GM19467 (cell line): Measurements from ENCODE around the gene IPO11.
A peak's percentile ranks its signal among the peaks of the same experiment; 100 is the strongest.

Source experiments
- ATAC-seq: cut with Tn5 transposase; IDR thresholded peaks from one replicate; pipeline ENCODE4 v1.9.1; 2021; ENCODE audit warnings: mild to moderate bottlenecking, moderate library complexity; ENCODE audit not compliant: unreplicated experiment

Gene IPO11

GRCh38 chr5:62568143-62568542 is 155.6 kb downstream of the IPO11 start:
- no peak for ATAC-seq

DNA sequence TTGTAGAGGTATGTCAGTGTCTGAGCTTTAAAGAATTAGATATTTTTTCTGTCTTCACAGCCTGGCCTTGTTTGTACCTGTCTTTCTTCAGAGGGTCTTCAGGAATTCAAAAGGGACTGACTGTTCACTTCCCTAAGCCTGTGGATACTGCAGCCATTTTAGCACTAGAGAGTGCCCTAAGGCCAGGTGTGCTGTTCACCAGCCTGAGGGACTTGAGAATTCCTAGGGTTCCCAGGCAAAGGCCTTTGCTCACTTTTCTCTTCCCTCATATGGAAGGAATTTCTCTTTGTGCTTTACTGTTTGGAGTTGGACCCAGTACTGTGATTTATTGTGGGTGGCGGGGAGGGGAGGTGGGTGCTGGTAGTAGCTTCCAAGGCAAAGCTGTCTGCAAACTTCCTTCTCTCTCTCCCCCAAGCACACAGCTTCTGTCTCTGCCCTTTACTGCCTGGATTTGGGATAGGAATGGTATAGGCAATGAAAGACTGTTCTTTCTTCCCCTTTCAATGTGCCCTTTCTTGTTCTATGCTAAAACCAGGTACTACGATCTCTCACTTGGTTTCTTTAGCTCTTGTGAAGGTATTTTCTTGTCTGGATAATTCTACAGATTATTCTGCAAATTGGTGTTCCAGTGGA is 156.4 kb downstream of the IPO11 start:
- no peak for ATAC-seq

- no peak for ATAC-seq
Measured at GRCh38 chr5:62569470-62569869, 156.9 kb downstream of the IPO11 start.

GRCh38 chr5:62572918-62573514 is 160.5 kb downstream of the IPO11 start:
- ATAC-seq: no peak

GRCh38 chr5:62574599-62574998 is 162.0 kb downstream of the IPO11 start:
- ATAC-seq: peak; percentile 44

DNA sequence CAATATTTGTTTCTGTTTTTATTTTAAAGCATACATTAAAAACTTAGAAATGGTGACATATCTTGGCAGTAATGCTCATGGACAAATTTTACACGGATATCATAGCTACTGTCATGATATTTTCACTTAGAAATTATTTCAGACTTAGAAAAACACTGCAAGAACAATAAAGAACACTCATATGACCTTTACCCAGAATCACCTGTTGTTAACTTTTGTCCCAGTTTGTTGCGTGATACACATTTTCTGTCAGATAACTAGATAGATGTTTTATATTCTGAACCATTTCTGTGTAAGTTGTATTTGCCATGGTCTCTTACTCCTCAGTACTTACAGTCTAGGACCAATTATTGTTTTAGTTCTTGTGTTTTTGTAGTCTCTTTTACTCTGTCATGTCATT is 162.5 kb downstream of the IPO11 start:
- no peak for ATAC-seq

DNA sequence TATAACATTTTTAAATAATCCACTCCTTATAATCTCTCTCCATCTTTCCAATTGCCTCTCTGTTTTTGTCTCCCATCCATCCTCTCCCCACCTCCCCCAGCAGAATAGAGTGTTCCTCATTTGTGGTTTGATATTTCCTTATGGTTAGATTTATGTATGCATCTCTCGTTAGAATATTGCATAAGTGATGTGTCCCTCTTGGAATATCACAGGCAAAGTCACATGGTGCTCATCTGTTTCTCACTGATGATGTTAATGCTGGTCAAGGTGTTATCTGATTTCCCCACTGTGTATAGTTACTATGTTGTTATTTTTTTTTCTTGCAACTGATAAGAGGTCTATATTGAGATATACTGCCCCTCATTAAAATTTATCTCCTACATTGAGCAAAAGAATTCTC is 162.9 kb downstream of the IPO11 start:
- no peak for ATAC-seq

GRCh38 chr5:62576570-62577170 is 164.1 kb downstream of the IPO11 start:
- ATAC-seq: no peak

GRCh38 chr5:62577488-62577887 is 164.9 kb downstream of the IPO11 start:
- no peak for ATAC-seq

DNA sequence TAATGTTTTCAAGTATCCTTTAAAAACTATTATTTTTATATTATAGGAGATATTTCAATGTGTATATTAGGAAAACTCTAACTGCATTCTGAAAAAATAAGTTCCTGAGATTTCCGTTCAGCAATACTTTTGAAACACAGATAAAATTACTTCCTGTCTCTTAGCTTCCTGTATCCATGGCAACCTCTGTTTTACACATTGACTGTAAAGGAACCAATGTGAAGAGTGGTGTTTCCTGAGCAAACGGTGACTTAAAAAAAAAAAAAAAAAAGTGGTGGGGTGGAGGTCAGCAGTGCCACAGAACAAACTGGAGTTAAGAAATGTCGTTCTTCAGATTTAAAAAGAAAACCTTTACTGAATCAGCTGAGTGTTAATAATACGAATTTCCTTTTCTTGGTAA is 166.0 kb downstream of the IPO11 start, which contains the start of gene LRRC70:
LRRC70 (plus strand) TSS at position 280 of the 400 bp plus-strand sequence. CDS start 620 bp downstream, outside the sequence.
- peak; percentile 81 for ATAC-seq

DNA sequence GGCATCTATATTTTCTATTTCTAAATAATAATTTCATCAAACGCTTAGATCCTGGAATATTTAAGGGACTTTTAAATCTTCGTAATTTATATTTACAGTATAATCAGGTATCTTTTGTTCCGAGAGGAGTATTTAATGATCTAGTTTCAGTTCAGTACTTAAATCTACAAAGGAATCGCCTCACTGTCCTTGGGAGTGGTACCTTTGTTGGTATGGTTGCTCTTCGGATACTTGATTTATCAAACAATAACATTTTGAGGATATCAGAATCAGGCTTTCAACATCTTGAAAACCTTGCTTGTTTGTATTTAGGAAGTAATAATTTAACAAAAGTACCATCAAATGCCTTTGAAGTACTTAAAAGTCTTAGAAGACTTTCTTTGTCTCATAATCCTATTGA is 167.2 kb downstream of the IPO11 start:
- ATAC-seq: no peak

- no peak for ATAC-seq
Measured at GRCh38 chr5:62581836-62582597, 169.5 kb downstream of the IPO11 start.

DNA sequence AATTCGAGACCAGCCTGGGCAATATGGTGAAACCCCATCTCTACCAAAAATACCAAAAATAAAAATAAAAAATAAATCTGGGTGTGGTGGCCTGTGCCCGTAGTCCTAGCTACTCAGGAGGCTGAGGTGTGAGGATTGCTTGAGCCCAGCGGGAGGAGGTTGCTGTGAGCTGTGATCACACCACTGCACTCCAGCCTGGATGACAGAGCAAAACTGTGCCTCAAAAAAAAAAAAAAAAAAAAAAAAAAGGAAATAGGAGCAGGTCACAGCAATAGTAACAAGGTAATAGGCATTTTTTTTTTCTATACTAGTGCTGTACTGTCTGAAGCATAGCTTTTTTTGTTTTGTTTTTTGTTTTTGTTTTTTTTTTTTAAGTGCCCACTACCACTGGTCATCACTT is 171.8 kb downstream of the IPO11 start:
- no peak for ATAC-seq

GRCh38 chr5:62585306-62585705 is 172.7 kb downstream of the IPO11 start:
- ATAC-seq: no peak

- no peak for ATAC-seq
Measured at GRCh38 chr5:62585751-62586150, 173.2 kb downstream of the IPO11 start.

GRCh38 chr5:62587737-62588136 is 175.2 kb downstream of the IPO11 start:
- no peak for ATAC-seq

DNA sequence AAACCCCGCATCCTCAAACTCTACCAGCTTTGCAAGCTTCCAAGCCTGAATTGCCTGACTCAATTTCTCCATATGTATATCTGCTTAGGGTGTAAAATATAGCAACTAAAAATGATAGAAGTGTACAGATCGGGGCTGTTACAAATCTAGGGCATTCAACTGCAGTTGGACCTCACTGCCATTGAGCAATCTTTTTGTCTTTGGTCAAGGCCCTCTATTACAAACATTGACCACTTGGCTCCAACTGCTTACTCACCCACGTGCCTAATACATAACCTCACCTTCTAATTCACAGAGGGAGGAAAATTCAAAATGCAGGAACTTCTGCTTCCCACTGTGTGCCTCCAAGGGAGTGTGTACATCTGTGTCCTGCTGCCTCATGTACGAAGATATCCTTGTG is 176.1 kb downstream of the IPO11 start:
- no peak for ATAC-seq

DNA sequence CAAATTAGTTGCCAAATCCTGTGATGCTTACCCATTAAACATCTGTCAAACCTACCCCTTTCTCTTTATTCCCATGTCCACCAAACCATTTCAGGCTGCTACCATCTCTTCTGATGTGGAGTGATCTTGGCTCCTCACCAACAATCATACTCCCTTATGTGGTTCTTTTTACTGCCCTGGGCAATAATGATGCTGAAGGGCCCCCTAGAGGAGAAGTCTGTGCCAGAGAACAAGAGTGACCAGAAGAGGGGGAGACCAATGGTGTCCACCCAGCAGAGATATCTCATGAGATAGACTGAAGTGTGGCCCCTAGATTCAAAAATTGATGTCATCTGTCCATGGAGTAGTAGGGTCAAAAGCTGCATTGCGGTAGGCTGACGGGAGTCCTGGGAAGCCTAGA is 176.9 kb downstream of the IPO11 start:
- no peak for ATAC-seq

GRCh38 chr5:62590387-62590786 is 177.8 kb downstream of the IPO11 start:
- no peak for ATAC-seq

GRCh38 chr5:62592558-62592957 is 180.0 kb downstream of the IPO11 start:
- no peak for ATAC-seq

- ATAC-seq: no peak
Measured at GRCh38 chr5:62593331-62593730, 180.8 kb downstream of the IPO11 start.
